ENCODE results near the gene DCTN4. TPM values are rescaled to one million over a fixed set of nuclear protein-coding genes. Genes with fewer than 3 reads are reported as not detected.
A peak's percentile ranks its signal among the peaks of the same experiment; 100 is the strongest.

The DCTN4 gene
- total RNA-seq (2021) (41.1 to 43.9 TPM (median 43.2 TPM) in 3 replicates), Bru-seq, nascent RNA (percentile 80 among the genes with signal in this experiment)
- long read RNA-seq, experiment 1, full-length matches to known transcripts, result 93 of 122 reads
- long read RNA-seq, experiment 1, partial matches to known transcripts, result 11 of 122 reads
- long read RNA-seq, experiment 1, other reads (novel, unspliced or antisense), result 18 of 122 reads
- long read RNA-seq, experiment 2, full-length matches to known transcripts, result 15 of 49 reads
- long read RNA-seq, experiment 2, partial matches to known transcripts, result 4 of 49 reads
- long read RNA-seq, experiment 2, other reads (novel, unspliced or antisense), result 30 of 49 reads
- long read RNA-seq, experiment 3, full-length matches to known transcripts, result 5 of 29 reads
- long read RNA-seq, experiment 3, partial matches to known transcripts, result 16 of 29 reads
- long read RNA-seq, experiment 3, other reads (novel, unspliced or antisense), result 8 of 29 reads

DNA sequence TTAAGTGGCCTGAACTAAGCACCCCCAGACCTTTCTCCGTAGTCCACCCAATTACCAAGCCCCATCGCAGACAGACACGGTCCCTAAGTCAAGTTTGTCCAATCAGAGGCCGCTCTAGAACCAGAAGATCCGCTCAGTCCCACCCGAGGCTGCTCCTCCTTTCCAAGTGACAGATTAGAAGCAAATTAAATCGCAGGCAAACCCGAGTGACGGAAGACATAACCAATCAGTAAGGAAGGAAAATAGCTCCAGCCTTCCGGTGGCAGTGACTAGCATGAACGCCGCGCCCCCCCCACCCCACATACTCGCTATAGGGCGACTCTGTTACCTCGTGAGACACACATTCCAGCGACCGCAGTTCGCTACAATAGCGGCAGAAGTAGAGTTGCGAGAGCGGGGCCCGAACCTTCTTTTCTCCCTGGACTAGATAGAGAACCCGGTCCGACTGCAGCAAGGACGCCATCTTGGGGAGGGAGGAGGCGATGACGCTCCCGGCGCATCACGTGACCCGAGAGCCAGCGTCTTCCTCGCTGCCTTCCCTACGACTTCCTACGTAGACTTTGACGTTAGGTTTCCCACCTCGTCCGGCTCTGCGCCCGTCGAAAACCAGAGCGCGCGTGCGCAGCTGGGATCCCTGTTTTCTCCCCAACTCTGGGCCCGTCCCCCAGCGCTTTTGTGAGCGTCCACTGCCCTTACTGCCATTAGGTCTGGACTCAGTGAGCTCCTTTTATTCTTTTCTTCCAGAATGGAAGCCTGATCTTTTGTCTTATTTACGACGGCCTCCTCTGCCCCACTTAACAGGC, at the start of gene DCTN4:
TSS of gene DCTN4 (minus strand) at position 487 of the 803 bp plus-strand sequence. CDS start at position 463, 24 bp downstream.
- Mint-ChIP-seq H3K4me1 (peaks cover 9% of the 10 kb centered on the region), H3K27ac (no peak within 1 kb of the TSS), H3K9me3 (peaks cover 14% of the 10 kb centered on the region), H3K4me3 (no peak within 1 kb of the TSS), H3K27me3 (ENCODE audit: low read depth) (peaks cover 37% of the 10 kb centered on the region), H3K36me3 (peaks cover 33% of the 10 kb centered on the region)
- ChIA-PET POLR2A (interaction anchor here (0.5 to 2.8 kb wide), 5 partner anchors 20 to 392 kb away, joined by 3 to 11 read pairs (median 8); partner anchors contain the start of genes RBM22 and SMIM3), CTCF (interaction anchor here (0.9 to 3.2 kb wide), 13 partner anchors 20 to 367 kb away, joined by 3 to 29 read pairs (median 5); partner anchors contain the start of genes IRGM, RBM22, RPS14 and SMIM3)
- DNase-seq (ENCODE audit: low spot score) (peak; percentile 92), ATAC-seq (peak; percentile 96)
- TF ChIP-seq ZNF219 (CRISPR knock-in tag; IDR thresholded peaks at IDR 0.05; ENCODE audit: borderline replicate concordance) (no peak), ETV6 (CRISPR knock-in tag; IDR thresholded peaks at IDR 0.05) (no peak; the same call in 1 of the 2 replicates), ZNF232 (CRISPR knock-in tag; IDR thresholded peaks at IDR 0.05) (0 out of 2 replicates have a peak, but pooled peaks have one; percentile 0), NFATC4 (CRISPR knock-in tag; IDR thresholded peaks at IDR 0.05) (no peak), ZNF263 (CRISPR knock-in tag; IDR thresholded peaks at IDR 0.05; ENCODE audit: low read depth) (no peak), MYBL2 (CRISPR knock-in tag; IDR thresholded peaks at IDR 0.05) (no peak), SP1 (CRISPR knock-in tag; conservative IDR thresholded peaks at IDR 0.05) (peak; percentile 19; the same call in 1 of the 2 replicates), NR3C1 (CRISPR knock-in tag; conservative IDR thresholded peaks at IDR 0.05; ENCODE audit: low read depth) (no peak), NFYB (CRISPR knock-in tag; conservative IDR thresholded peaks at IDR 0.05; ENCODE audit: low read depth) (peak; percentile 88), GABPB1 (CRISPR knock-in tag; IDR thresholded peaks at IDR 0.05) (peak; percentile 40; the same call in 1 of the 2 replicates), OVOL2 (CRISPR knock-in tag; IDR thresholded peaks at IDR 0.05; ENCODE audit: borderline replicate concordance) (no peak), TEAD1 (CRISPR knock-in tag; IDR thresholded peaks at IDR 0.05) (peak; percentile 84), ZNF317 (CRISPR knock-in tag; IDR thresholded peaks at IDR 0.05; ENCODE audit: borderline replicate concordance, low read depth) (no peak), SOX15 (CRISPR knock-in tag; IDR thresholded peaks at IDR 0.05) (no peak)
- TF ChIP-seq, protein P1, sequence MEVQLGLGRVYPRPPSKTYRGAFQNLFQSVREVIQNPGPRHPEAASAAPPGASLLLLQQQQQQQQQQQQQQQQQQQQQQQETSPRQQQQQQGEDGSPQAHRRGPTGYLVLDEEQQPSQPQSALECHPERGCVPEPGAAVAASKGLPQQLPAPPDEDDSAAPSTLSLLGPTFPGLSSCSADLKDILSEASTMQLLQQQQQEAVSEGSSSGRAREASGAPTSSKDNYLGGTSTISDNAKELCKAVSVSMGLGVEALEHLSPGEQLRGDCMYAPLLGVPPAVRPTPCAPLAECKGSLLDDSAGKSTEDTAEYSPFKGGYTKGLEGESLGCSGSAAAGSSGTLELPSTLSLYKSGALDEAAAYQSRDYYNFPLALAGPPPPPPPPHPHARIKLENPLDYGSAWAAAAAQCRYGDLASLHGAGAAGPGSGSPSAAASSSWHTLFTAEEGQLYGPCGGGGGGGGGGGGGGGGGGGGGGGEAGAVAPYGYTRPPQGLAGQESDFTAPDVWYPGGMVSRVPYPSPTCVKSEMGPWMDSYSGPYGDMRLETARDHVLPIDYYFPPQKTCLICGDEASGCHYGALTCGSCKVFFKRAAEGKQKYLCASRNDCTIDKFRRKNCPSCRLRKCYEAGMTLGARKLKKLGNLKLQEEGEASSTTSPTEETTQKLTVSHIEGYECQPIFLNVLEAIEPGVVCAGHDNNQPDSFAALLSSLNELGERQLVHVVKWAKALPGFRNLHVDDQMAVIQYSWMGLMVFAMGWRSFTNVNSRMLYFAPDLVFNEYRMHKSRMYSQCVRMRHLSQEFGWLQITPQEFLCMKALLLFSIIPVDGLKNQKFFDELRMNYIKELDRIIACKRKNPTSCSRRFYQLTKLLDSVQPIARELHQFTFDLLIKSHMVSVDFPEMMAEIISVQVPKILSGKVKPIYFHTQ (CRISPR knock-in tag; IDR thresholded peaks at IDR 0.05), result no peak
- TF ChIP-seq, protein P2, sequence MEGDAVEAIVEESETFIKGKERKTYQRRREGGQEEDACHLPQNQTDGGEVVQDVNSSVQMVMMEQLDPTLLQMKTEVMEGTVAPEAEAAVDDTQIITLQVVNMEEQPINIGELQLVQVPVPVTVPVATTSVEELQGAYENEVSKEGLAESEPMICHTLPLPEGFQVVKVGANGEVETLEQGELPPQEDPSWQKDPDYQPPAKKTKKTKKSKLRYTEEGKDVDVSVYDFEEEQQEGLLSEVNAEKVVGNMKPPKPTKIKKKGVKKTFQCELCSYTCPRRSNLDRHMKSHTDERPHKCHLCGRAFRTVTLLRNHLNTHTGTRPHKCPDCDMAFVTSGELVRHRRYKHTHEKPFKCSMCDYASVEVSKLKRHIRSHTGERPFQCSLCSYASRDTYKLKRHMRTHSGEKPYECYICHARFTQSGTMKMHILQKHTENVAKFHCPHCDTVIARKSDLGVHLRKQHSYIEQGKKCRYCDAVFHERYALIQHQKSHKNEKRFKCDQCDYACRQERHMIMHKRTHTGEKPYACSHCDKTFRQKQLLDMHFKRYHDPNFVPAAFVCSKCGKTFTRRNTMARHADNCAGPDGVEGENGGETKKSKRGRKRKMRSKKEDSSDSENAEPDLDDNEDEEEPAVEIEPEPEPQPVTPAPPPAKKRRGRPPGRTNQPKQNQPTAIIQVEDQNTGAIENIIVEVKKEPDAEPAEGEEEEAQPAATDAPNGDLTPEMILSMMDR (IDR thresholded peaks at IDR 0.05), result no peak
- TF ChIP-seq, protein P3, sequence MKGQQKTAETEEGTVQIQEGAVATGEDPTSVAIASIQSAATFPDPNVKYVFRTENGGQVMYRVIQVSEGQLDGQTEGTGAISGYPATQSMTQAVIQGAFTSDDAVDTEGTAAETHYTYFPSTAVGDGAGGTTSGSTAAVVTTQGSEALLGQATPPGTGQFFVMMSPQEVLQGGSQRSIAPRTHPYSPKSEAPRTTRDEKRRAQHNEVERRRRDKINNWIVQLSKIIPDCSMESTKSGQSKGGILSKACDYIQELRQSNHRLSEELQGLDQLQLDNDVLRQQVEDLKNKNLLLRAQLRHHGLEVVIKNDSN (CRISPR knock-in tag; IDR thresholded peaks at IDR 0.05), result peak; percentile 98
- TF ChIP-seq, protein P4, sequence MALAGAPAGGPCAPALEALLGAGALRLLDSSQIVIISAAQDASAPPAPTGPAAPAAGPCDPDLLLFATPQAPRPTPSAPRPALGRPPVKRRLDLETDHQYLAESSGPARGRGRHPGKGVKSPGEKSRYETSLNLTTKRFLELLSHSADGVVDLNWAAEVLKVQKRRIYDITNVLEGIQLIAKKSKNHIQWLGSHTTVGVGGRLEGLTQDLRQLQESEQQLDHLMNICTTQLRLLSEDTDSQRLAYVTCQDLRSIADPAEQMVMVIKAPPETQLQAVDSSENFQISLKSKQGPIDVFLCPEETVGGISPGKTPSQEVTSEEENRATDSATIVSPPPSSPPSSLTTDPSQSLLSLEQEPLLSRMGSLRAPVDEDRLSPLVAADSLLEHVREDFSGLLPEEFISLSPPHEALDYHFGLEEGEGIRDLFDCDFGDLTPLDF (CRISPR knock-in tag; IDR thresholded peaks at IDR 0.05), result no peak
- TF ChIP-seq, protein P5, sequence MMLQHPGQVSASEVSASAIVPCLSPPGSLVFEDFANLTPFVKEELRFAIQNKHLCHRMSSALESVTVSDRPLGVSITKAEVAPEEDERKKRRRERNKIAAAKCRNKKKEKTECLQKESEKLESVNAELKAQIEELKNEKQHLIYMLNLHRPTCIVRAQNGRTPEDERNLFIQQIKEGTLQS (CRISPR knock-in tag; conservative IDR thresholded peaks at IDR 0.05), result no peak
- TF ChIP-seq, protein P6, sequence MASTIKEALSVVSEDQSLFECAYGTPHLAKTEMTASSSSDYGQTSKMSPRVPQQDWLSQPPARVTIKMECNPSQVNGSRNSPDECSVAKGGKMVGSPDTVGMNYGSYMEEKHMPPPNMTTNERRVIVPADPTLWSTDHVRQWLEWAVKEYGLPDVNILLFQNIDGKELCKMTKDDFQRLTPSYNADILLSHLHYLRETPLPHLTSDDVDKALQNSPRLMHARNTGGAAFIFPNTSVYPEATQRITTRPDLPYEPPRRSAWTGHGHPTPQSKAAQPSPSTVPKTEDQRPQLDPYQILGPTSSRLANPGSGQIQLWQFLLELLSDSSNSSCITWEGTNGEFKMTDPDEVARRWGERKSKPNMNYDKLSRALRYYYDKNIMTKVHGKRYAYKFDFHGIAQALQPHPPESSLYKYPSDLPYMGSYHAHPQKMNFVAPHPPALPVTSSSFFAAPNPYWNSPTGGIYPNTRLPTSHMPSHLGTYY (CRISPR knock-in tag; IDR thresholded peaks at IDR 0.05), result 0 out of 2 replicates have a peak, but pooled peaks have one; percentile 33
- TF ChIP-seq, protein P7, sequence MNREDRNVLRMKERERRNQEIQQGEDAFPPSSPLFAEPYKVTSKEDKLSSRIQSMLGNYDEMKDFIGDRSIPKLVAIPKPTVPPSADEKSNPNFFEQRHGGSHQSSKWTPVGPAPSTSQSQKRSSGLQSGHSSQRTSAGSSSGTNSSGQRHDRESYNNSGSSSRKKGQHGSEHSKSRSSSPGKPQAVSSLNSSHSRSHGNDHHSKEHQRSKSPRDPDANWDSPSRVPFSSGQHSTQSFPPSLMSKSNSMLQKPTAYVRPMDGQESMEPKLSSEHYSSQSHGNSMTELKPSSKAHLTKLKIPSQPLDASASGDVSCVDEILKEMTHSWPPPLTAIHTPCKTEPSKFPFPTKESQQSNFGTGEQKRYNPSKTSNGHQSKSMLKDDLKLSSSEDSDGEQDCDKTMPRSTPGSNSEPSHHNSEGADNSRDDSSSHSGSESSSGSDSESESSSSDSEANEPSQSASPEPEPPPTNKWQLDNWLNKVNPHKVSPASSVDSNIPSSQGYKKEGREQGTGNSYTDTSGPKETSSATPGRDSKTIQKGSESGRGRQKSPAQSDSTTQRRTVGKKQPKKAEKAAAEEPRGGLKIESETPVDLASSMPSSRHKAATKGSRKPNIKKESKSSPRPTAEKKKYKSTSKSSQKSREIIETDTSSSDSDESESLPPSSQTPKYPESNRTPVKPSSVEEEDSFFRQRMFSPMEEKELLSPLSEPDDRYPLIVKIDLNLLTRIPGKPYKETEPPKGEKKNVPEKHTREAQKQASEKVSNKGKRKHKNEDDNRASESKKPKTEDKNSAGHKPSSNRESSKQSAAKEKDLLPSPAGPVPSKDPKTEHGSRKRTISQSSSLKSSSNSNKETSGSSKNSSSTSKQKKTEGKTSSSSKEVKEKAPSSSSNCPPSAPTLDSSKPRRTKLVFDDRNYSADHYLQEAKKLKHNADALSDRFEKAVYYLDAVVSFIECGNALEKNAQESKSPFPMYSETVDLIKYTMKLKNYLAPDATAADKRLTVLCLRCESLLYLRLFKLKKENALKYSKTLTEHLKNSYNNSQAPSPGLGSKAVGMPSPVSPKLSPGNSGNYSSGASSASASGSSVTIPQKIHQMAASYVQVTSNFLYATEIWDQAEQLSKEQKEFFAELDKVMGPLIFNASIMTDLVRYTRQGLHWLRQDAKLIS (CRISPR knock-in tag; IDR thresholded peaks at IDR 0.05; ENCODE audit: borderline replicate concordance), result 0 out of 2 replicates have a peak, but pooled peaks have one; percentile 38

Measured in WTC11 (cell line).